C4-2B (cell line): ENCODE results near the gene BAG3.

ENCODE experiments used
- ZFX ChIP-seq: fragments of 450-650 bp; IDR thresholded peaks from 2 replicates; pipeline ENCODE4 v1.6.1; 2017
- TF ChIP-seq, protein P1 (sequence below): fragments of 450-650 bp; conservative IDR thresholded peaks from 2 replicates; pipeline ENCODE4 v1.5.1; 2017; ENCODE audit warnings: mild to moderate bottlenecking

DNA sequence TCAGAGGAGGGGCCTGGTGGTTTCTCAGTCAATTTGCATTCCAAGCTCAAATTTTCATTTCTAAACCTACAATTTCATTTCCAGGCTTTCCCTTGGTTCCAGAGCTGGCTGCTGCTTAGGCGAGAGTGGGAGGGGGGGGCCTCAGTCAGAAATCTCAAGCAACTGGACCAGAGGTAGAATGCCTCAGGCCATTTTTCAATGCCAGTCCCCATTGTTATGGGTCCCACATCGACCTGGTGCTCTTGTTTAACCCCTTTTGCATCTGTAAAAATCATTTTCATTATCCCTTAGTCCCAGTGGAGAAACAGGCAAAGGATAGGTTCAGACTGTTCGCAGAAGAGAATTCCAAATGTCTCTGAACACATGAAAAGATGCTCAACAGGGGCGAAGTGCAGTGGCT, 13.5 kb upstream of the BAG3 start:
- TF ChIP-seq, protein P1, sequence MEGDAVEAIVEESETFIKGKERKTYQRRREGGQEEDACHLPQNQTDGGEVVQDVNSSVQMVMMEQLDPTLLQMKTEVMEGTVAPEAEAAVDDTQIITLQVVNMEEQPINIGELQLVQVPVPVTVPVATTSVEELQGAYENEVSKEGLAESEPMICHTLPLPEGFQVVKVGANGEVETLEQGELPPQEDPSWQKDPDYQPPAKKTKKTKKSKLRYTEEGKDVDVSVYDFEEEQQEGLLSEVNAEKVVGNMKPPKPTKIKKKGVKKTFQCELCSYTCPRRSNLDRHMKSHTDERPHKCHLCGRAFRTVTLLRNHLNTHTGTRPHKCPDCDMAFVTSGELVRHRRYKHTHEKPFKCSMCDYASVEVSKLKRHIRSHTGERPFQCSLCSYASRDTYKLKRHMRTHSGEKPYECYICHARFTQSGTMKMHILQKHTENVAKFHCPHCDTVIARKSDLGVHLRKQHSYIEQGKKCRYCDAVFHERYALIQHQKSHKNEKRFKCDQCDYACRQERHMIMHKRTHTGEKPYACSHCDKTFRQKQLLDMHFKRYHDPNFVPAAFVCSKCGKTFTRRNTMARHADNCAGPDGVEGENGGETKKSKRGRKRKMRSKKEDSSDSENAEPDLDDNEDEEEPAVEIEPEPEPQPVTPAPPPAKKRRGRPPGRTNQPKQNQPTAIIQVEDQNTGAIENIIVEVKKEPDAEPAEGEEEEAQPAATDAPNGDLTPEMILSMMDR = no peak
- no peak for TF ChIP-seq ZFX
